Measurements from ENCODE around the gene AFF1. TPM values are rescaled to one million over a fixed set of nuclear protein-coding genes. Genes with fewer than 3 reads are reported as not detected.
A peak's percentile ranks its signal among the peaks of the same experiment; 100 is the strongest.

Gene AFF1
- total and polyA plus RNA-seq, 2 donors from 2014 or later = 13.4 to 187 TPM

- H3K36me3 ChIP-seq (ENCODE audit: control insufficient read depth in 2 of 3, insufficient read depth in 3 of 3, low read length in 3 of 3) = no peaks in the 10 kb centered on the region
- no peaks in the 10 kb centered on the region for H3K4me1 ChIP-seq (ENCODE audit: control insufficient read depth in 2 of 3, insufficient read depth in 2 of 3, low read depth in 1 of 3, low read length in 3 of 3)
- no peak for FAIRE-seq
- no peak overlapping the region for H3K4me3 ChIP-seq (ENCODE audit: low read length in 3 of 3)
- DNase-seq = peak in 1 of 5 donors; percentile 15
- H3K27me3 ChIP-seq (ENCODE audit: control insufficient read depth, insufficient read depth, low read length) = no peaks in the 10 kb centered on the region
- no peak overlapping the region for H3K9ac ChIP-seq (ENCODE audit: low read length in 3 of 3)
- H3K27ac ChIP-seq (ENCODE audit: low read depth in 2 of 2, low read length in 2 of 2) = no peak overlapping the region
- intact Hi-C loops (cut with DNase I) = no loop called here
- TF ChIP-seq CTCF (IDR thresholded peaks at IDR 0.05; ENCODE audit: borderline replicate concordance, extremely low read depth, insufficient read depth) = no peak
- no peaks in the 10 kb centered on the region for H3K9me3 ChIP-seq (ENCODE audit: control insufficient read depth in 2 of 3, insufficient read depth in 1 of 3, low read length in 3 of 3)
These were observed 254.1 kb downstream of the AFF1 start for GRCh38 chr4:87188932-87189331.

Other genes with a start within 250 kb of the AFF1 start
- gene SLC10A6, start 85.6 kb upstream of the AFF1 start, total RNA-seq = 1.4 TPM
- gene SLC10A6, start 85.6 kb upstream of the AFF1 start, polyA plus RNA-seq (ENCODE audit: insufficient read depth, low read depth, low replicate concordance) = not detected
- gene C4orf36, start 42.6 kb upstream of the AFF1 start, total RNA-seq = 2.0 TPM
- not detected for gene C4orf36, start 42.6 kb upstream of the AFF1 start, polyA plus RNA-seq (ENCODE audit: insufficient read depth, low read depth, low replicate concordance)